NCI-H748 (cell line): ENCODE data around the gene TNNT2.

Source experiments
- DNase-seq: peaks from one replicate; lab custom pipeline; 2025; ENCODE audit not compliant: unreplicated experiment; lab: John Stamatoyannopoulos, UW

Gene TNNT2

DNA sequence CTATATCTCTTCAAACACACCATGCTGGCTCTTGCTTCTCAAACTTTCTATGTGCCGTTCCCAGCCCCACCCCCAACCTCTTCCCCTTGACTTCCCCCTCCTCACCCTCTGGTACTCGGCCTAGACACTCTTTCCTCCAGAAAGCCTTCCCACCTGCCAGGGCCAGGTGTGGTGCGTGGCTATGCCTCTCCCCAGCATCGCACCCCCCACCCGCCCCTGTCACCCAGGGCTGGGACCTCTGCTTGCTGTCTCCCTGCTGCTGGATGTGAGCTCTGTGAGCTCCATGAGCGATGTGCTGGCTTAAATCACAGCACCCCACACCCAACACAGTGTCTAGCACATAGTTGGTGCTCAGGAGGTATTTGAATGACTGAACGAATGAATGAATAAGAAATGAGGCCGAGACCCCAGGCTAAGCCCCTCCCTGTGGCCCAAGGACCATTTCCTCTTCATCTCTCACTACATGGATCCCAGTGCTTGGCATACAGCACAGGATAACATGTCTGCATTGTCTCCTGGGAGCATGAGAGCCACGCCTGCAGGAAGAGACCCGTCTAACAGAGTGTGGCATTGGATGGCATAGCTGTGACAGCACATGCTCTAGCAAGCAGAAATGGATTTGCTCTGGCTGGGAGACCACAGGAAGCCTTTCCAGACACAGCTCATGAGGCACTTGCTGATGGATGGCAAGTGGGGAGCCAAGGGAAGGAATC, 19.7 kb downstream of the TNNT2 start:
- DNase-seq, result no peak

DNA sequence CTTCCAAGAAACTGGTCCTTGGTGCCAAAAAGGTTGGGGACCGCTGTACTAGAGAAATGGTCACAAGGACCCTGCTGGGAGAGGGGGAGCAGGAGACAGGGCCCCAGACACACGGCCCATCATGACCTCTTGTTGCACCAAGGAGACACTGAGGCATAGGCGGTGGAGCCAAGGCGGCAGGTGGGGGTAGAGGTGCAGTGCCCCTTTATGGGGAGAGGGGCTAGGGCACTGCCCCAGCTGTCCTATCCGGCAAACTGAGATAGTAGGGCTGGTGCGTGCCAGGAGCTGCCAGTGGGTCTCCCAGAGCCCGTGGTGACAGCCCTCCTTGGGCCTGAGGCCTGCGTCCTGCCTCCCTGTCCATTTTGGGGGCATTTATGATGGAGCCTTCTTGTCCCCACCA, 20.3 kb downstream of the TNNT2 start:
- no peak for DNase-seq

DNA sequence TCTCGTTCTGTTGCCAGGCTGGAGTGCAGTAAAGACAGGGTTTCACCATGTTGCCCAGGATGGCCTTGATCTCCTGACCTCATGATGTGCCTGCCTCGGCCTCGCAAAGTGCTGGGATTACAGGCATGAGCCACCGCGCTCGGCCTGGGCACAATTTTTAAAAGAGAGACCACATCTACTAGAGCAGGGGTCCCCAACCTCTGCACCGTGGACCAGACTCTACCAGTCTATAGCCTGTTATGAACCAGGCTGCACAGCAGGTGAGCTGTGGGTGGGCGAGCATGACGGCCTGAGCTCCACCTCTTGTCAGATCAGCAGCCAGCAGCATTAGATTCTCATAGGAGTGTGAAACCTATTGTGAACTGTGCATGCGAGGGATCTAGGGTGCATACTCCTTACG, 20.8 kb downstream of the TNNT2 start:
- no peak for DNase-seq

- no peak for DNase-seq
Observed at GRCh38 chr1:201356236-201356635, 21.2 kb downstream of the TNNT2 start.

DNA sequence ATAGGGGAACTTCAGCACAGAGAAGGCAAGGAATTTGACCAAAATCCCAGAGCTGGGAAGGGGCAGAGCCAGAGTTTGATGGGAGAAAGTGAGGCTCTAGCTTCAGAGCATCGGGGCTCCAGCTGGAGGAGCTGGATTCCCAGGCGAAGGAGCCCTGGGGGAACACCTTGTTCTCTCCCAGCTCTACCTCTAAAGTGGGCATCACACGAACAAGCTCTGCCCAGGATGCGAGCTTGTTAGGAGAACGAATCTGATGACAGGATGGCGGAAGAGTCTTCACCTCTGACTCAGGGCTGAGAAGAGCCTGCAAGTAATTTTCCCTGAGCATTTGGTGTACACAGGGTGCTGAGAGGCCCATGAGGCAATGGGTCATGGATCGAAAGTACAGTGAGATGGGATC, 22.0 kb downstream of the TNNT2 start:
- DNase-seq, result no peak

DNA sequence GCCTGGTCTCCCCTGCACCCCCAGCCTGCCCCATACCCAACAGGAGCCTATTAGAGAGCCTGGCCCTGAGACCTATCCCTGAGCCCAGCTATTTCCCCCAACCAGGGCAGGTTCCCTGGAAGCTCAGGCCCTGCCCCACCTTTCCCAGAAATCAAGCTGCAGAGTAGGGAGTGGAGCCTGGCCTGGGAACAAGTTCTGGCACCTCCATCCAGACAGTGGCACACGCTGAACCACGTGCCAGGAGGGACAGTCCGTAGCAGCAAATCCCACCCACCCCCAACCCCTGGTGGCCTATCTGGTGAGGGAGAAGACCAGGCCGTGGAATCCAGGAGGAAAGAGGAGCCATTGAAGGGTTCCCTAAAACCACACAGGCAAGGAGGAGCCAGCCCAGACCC, 22.6 kb downstream of the TNNT2 start:
- DNase-seq, result no peak

GRCh38 chr1:201354151-201354900, 23.2 kb downstream of the TNNT2 start:
- no peak for DNase-seq

GRCh38 chr1:201353186-201353940, 24.1 kb downstream of the TNNT2 start:
- no peak for DNase-seq

DNA sequence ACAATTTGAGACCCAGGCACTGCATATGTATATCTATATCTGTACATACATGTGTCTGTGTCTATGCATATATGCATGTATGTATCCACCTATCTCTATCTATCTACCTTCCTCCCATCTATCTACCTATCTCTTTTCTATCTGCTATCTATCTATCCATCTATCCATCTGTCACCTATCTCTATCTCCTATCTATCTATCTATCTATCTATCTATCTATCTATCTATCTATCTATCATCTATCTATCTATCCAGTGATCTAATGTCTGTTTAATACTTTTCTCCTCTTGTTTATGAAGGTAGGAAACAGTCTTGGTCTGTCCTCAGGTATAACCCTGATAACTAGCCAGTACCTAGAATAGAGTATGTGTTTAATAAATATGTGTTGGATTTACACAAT, 25.9 kb downstream of the TNNT2 start:
- no peak for DNase-seq

- no peak for DNase-seq
Observed at GRCh38 chr1:201350884-201351283, 26.6 kb downstream of the TNNT2 start.

- no peak for DNase-seq
Observed at GRCh38 chr1:201350361-201350725, 27.1 kb downstream of the TNNT2 start.

- no peak for DNase-seq
Observed at GRCh38 chr1:201349092-201349491, 28.4 kb downstream of the TNNT2 start.

GRCh38 chr1:201348211-201348566, 29.3 kb downstream of the TNNT2 start:
- DNase-seq, result peak; percentile 46

DNA sequence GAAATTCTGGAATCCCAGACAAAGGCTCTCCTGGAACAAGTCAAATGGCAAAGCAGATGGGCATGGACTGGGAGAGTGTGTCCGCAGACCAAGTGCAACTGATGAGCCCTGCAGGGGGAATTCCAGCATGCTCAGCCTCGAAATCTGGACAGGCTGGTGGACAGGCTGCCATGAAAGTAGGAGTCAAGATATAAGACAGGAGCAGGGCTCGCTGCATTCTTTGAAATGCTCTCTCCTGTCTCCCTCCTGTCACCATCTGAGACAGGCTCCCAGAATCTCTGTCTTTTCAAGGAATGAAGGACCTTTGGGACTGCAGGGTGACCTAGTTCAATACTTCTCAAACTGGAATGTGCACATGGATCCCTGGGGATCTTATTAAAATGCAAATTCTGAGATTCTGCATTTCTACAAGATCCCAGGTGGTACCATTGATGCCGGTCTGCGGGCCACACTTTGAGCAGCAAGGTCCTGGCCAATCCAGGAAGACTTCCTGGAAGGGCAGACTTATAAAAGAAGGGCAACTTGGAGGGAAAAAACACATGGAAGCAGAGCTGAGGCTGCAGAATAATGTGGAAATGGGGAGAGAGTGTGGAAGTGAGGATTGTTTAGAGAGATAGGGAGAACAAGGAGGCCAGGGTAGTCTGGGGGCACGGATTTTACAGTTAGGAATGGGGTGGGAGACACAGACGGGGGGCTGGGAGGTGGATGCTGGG, 29.8 kb downstream of the TNNT2 start:
- no peak for DNase-seq

- DNase-seq, result no peak
Observed at GRCh38 chr1:201346987-201347386, 30.5 kb downstream of the TNNT2 start.

DNA sequence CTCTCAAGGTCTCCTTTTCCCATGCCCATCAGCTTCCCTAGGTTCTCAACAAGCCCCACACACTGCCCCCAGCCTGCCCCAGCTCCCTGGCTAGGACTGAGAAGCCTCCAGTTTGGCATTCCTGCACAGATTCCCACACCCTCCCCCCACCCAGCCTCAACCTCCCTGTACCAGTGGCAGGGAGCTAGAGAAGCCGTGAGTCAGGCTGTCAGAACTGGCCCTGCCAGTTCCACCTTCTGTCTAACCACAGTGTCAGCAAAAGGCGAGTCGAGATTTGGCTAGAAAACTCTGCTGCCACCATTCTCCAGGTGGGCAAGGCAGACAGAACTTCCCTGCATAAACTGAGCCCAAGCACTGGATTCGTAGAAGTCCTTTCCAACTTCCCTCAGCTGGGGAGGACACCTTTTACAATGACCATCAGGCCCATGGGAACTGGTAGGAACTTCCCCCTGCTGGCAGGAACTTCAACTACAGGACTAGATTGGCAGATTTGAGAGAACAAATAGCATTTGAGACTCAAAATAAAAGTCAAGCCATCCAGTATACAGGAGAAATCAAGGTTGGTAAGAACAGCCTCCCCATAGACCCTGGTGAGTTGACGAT, 31.0 kb downstream of the TNNT2 start:
- peak; percentile 46 for DNase-seq

- DNase-seq, result no peak
Observed at GRCh38 chr1:201345081-201345355, 32.5 kb downstream of the TNNT2 start.

GRCh38 chr1:201344206-201345080, 33.0 kb downstream of the TNNT2 start:
- no peak for DNase-seq

GRCh38 chr1:201341377-201341776, 36.1 kb downstream of the TNNT2 start:
- no peak for DNase-seq

- DNase-seq, result no peak
Observed at GRCh38 chr1:201336711-201337450, 40.6 kb downstream of the TNNT2 start.
